Testis (tissue), 2 donors: ENCODE data around the gene LDHAL6B.

Experiments used
- POLR2A ChIP-seq: fragments of 450-650 bp; IDR thresholded peaks from one replicate; pipeline ENCODE4 v1.6.1; 2017; ENCODE audit warnings: antibody characterized with exemption, mild to moderate bottlenecking, moderate library complexity
- TF ChIP-seq, protein P1 (sequence below), 3 experiments: fragments of 450-650 bp in 2 of 3; fragments of 200-600 bp in 1 of 3; sonication (generic) in 1 of 3; IDR thresholded peaks; one replicate each; pipeline ENCODE4 v1.5.1; 2016 to 2019; ENCODE audit warnings: antibody characterized with exemption in 3 of 3, mild to moderate bottlenecking in 2 of 3, moderate library complexity in 1 of 3

DNA sequence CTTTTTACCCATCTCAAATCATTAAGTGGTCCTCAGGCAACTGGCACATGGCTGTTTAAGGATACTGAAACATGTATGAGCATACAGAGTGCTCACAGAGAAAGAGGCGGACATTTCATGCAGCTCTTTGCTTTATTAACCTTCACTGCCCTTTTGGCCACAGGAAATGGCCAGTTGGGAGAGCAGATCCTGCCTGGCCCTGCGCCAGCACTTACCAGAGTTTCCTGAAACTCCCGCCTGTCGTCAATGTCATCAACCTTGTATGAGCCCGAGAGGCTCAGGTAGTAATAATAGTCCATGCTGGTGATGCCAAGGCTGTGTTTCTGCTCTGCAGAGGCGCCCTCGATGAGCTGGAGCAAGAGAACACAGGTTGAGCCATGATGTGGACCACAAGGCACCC is 17.8 kb downstream of the LDHAL6B start:
- TF ChIP-seq, protein P1, sequence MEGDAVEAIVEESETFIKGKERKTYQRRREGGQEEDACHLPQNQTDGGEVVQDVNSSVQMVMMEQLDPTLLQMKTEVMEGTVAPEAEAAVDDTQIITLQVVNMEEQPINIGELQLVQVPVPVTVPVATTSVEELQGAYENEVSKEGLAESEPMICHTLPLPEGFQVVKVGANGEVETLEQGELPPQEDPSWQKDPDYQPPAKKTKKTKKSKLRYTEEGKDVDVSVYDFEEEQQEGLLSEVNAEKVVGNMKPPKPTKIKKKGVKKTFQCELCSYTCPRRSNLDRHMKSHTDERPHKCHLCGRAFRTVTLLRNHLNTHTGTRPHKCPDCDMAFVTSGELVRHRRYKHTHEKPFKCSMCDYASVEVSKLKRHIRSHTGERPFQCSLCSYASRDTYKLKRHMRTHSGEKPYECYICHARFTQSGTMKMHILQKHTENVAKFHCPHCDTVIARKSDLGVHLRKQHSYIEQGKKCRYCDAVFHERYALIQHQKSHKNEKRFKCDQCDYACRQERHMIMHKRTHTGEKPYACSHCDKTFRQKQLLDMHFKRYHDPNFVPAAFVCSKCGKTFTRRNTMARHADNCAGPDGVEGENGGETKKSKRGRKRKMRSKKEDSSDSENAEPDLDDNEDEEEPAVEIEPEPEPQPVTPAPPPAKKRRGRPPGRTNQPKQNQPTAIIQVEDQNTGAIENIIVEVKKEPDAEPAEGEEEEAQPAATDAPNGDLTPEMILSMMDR (IDR thresholded peaks at IDR 0.05): no peak
- no peak for TF ChIP-seq POLR2A
